Neutrophil (primary cell): ENCODE data around the gene ASAP3.

ENCODE experiments used
- H3K27ac ChIP-seq: fragments of 200-600 bp; sonication (generic); 2 replicates; pipeline ENCODE4 v1.5.1; 2016; ENCODE audit warnings: mild to moderate bottlenecking, moderate library complexity
- H3K27me3 ChIP-seq: fragments of 200-600 bp; sonication (generic); 2 replicates; pipeline ENCODE4 v1.6.0; 2016; ENCODE audit warnings: mild to moderate bottlenecking
- H3K36me3 ChIP-seq: fragments of 200-600 bp; sonication (generic); 2 replicates; pipeline ENCODE4 v1.5.1; 2017
- H3K4me1 ChIP-seq, 2 experiments: fragments of 200-600 bp in 1 of 2; sonication (generic) in 1 of 2; 1 replicate in 1 of 2; 2 replicates in 1 of 2; pipeline versions ENCODE4 v1.5.1 to v1.6.1; 2013 to 2016; ENCODE audit warnings: low read depth in 1 of 2, low read length in 1 of 2, mild to moderate bottlenecking in 1 of 2, moderate library complexity in 1 of 2; ENCODE audit not compliant: control insufficient read depth in 1 of 2, insufficient read depth in 1 of 2
- H3K4me3 ChIP-seq, 2 experiments: fragments of 200-600 bp in 1 of 2; sonication (generic) in 1 of 2; 1 replicate in 1 of 2; 2 replicates in 1 of 2; pipeline ENCODE4 v1.5.1; 2013 to 2016; ENCODE audit warnings: low read depth in 1 of 2, low read length in 1 of 2, mild to moderate bottlenecking in 1 of 2, moderate library complexity in 1 of 2
- H3K9me3 ChIP-seq: fragments of 200-600 bp; sonication (generic); 2 replicates; pipeline ENCODE4 v1.5.1; 2016
- CTCF ChIP-seq: fragments of 200-600 bp; sonication (generic); IDR thresholded peaks from 2 replicates; pipeline ENCODE4 v1.5.1; 2016; ENCODE audit warnings: antibody characterized with exemption

The ASAP3 gene

GRCh38 chr1:23478896-23479665 is 4.9 kb downstream of the ASAP3 start:
- H3K27me3 ChIP-seq = peaks cover 83% of the 10 kb centered on the region
- H3K4me3 ChIP-seq = no peak overlapping the region
- no peak for TF ChIP-seq CTCF
- no peaks in the 10 kb centered on the region for H3K9me3 ChIP-seq
- no peak overlapping the region for H3K27ac ChIP-seq
- H3K36me3 ChIP-seq = no peaks in the 10 kb centered on the region
- H3K4me1 ChIP-seq = peaks cover 7% of the 10 kb centered on the region in 2 experiments

- H3K9me3 ChIP-seq = no peaks in the 10 kb centered on the region
- no peak for TF ChIP-seq CTCF
- H3K4me3 ChIP-seq = no peak overlapping the region
- no peak overlapping the region for H3K27ac ChIP-seq
- H3K4me1 ChIP-seq = no peaks in the 10 kb centered on the region
- H3K36me3 ChIP-seq = no peaks in the 10 kb centered on the region
- H3K27me3 ChIP-seq = peaks cover 79% of the 10 kb centered on the region
Observed at GRCh38 chr1:23477359-23478144, 6.4 kb downstream of the ASAP3 start.

GRCh38 chr1:23475641-23476040 is 8.3 kb downstream of the ASAP3 start:
- H3K27me3 ChIP-seq = peaks cover 77% of the 10 kb centered on the region
- H3K27ac ChIP-seq = no peak overlapping the region
- no peak overlapping the region for H3K4me3 ChIP-seq
- no peaks in the 10 kb centered on the region for H3K36me3 ChIP-seq
- no peak for TF ChIP-seq CTCF
- H3K4me1 ChIP-seq = no peaks in the 10 kb centered on the region
- H3K9me3 ChIP-seq = no peaks in the 10 kb centered on the region

GRCh38 chr1:23475134-23475628 is 8.8 kb downstream of the ASAP3 start:
- Histone ChIP-seq H3K9me3 (no peaks in the 10 kb centered on the region), H3K27me3 (peaks cover 74% of the 10 kb centered on the region), H3K27ac (no peak overlapping the region), H3K4me3 (no peak overlapping the region), H3K4me1 (no peaks in the 10 kb centered on the region), H3K36me3 (no peaks in the 10 kb centered on the region)
- TF ChIP-seq CTCF = no peak

GRCh38 chr1:23473037-23473800 is 10.8 kb downstream of the ASAP3 start:
- H3K9me3 ChIP-seq = no peaks in the 10 kb centered on the region
- H3K4me1 ChIP-seq = no peaks in the 10 kb centered on the region
- H3K27ac ChIP-seq = no peak overlapping the region
- no peaks in the 10 kb centered on the region for H3K36me3 ChIP-seq
- peaks cover 61% of the 10 kb centered on the region for H3K27me3 ChIP-seq
- H3K4me3 ChIP-seq = no peak overlapping the region
- no peak for TF ChIP-seq CTCF
